SK-N-SH (cell line): Measurements from ENCODE around the gene ARL6IP4. TPM values are rescaled to one million over a fixed set of nuclear protein-coding genes. Genes with fewer than 3 reads are reported as not detected.

Experiments
- CTCF ChIA-PET: fragments of 300-600, 350-600 bp; formaldehyde crosslinking; extraction: SDS; loops from one replicate; lab custom pipeline; 2021; lab: Yijun Ruan, JAX
- POLR2A ChIA-PET: fragments of 350-600 bp; sonication (Branson Sonifier 250); formaldehyde crosslinking; extraction: SDS; loops from one replicate; lab custom pipeline; 2020; ENCODE audit warnings: antibody characterized with exemption, inconsistent platforms; lab: Yijun Ruan, JAX
- DNase-seq: peaks from one replicate; pipeline ENCODE4 v3.0.0; 2012
- H2AFZ ChIP-seq: fragments of 200-600 bp; sonication (generic); 2 replicates; pipeline ENCODE4 v1.8.1; 2016; ENCODE audit warnings: antibody characterized with exemption, mild to moderate bottlenecking, low read depth
- H3F3A ChIP-seq: fragments of 200-600 bp; sonication (generic); replicated peaks from 2 replicates; pipeline ENCODE3; 2016; ENCODE audit warnings: antibody characterized with exemption, mild to moderate bottlenecking; ENCODE audit not compliant: insufficient read depth
- H3K27ac ChIP-seq, 2 experiments: fragments of 200-500 bp in 1 of 2; fragments of 200-600 bp in 1 of 2; sonication (Bioruptor generic) in 1 of 2; sonication (generic), shearing (Covaris generic) in 1 of 2; 2 replicates each; pipeline versions ENCODE4 v1.5.1 to v1.6.1; 2014 to 2016; ENCODE audit warnings: low read depth in 2 of 2, inconsistent platforms in 1 of 2, low read length in 1 of 2, mild to moderate bottlenecking in 1 of 2, mixed read lengths in 1 of 2
- H3K27me3 ChIP-seq: fragments of 200-600 bp; sonication (generic), shearing (Covaris generic); 2 replicates; pipeline ENCODE4 v1.6.1; 2016; ENCODE audit warnings: mixed run types; ENCODE audit not compliant: insufficient read depth
- H3K36me3 ChIP-seq, 2 experiments: fragments of 200-500 bp in 1 of 2; fragments of 200-600 bp in 1 of 2; sonication (Bioruptor generic) in 1 of 2; sonication (generic) in 1 of 2; replicated peaks in 1 of 2; 2 replicates each; pipeline versions ENCODE3 to v1.5.1; 2014 to 2016; ENCODE audit warnings: low read length in 1 of 2, mild to moderate bottlenecking in 1 of 2; ENCODE audit not compliant: insufficient read depth in 2 of 2, control insufficient read depth in 1 of 2
- H3K4me1 ChIP-seq, 2 experiments: fragments of 200-500 bp in 1 of 2; fragments of 200-600 bp in 1 of 2; sonication (Bioruptor generic) in 1 of 2; sonication (generic), shearing (Covaris generic) in 1 of 2; 2 replicates each; pipeline versions ENCODE4 v1.5.1 to v1.6.1; 2014 to 2016; ENCODE audit warnings: low read depth in 1 of 2, low read length in 1 of 2, mixed run types in 1 of 2; ENCODE audit not compliant: insufficient read depth in 2 of 2, control insufficient read depth in 1 of 2
- H3K4me2 ChIP-seq: fragments of 200-600 bp; sonication (generic), shearing (Covaris generic); 2 replicates; pipeline ENCODE4 v1.6.1; 2017; ENCODE audit warnings: mixed run types
- H3K4me3 ChIP-seq, 2 experiments: fragments of 200-500 bp in 1 of 2; fragments of 200-600 bp in 1 of 2; sonication (Bioruptor generic) in 1 of 2; sonication (generic), shearing (Covaris generic) in 1 of 2; 2 replicates each; pipeline versions ENCODE4 v1.5.1 to v1.8.1; 2014 to 2016; ENCODE audit warnings: low read depth in 2 of 2, inconsistent platforms in 1 of 2, low read length in 1 of 2, mild to moderate bottlenecking in 1 of 2, mixed read lengths in 1 of 2, moderate library complexity in 1 of 2
- H3K79me2 ChIP-seq: fragments of 200-600 bp; sonication (generic); 2 replicates; pipeline ENCODE4 v1.8.1; 2017; ENCODE audit warnings: mild to moderate bottlenecking; ENCODE audit not compliant: insufficient read depth
- H3K9ac ChIP-seq: fragments of 200-600 bp; sonication (generic); 2 replicates; pipeline ENCODE4 v1.6.1; 2017; ENCODE audit warnings: mixed run types
- H3K9me2 ChIP-seq: fragments of 200-600 bp; sonication (generic); 2 replicates; pipeline ENCODE4 v1.6.1; 2017; ENCODE audit warnings: mixed run types
- H3K9me3 ChIP-seq: fragments of 200-600 bp; sonication (generic); 2 replicates; pipeline ENCODE4 v1.6.1; 2017; ENCODE audit warnings: mixed run types, mild to moderate bottlenecking, moderate library complexity
- H4K20me1 ChIP-seq: fragments of 200-600 bp; sonication (generic); 2 replicates; pipeline ENCODE4 v1.6.1; 2017; ENCODE audit warnings: mild to moderate bottlenecking, mixed run types; ENCODE audit not compliant: insufficient read depth
- CTCF ChIP-seq: fragments of 200-600 bp; sonication (generic); IDR thresholded peaks from 2 replicates; pipeline ENCODE4 v1.6.1; 2017; ENCODE audit warnings: antibody characterized with exemption, mild to moderate bottlenecking, moderate library complexity
- EP300 ChIP-seq, 2 experiments: IDR thresholded peaks; 2 replicates each; pipeline versions ENCODE4 v1.4.0 to v1.6.1; 2012; ENCODE audit warnings: borderline replicate concordance in 1 of 2, low read depth in 1 of 2, low read length in 1 of 2
- EZH2phosphoT487 ChIP-seq: fragments of 200-600 bp; sonication (generic); IDR thresholded peaks from 2 replicates; pipeline ENCODE4 v1.6.1; 2017; ENCODE audit warnings: low read depth, mixed run types, mild to moderate bottlenecking, antibody characterized with exemption, moderate library complexity, borderline replicate concordance
- FOSL2 ChIP-seq: IDR thresholded peaks from 2 replicates; pipeline ENCODE4 v1.4.0; 2012; ENCODE audit warnings: low read depth, mild to moderate bottlenecking, moderate library complexity, borderline replicate concordance
- FOXJ3 ChIP-seq: sonication (generic); formaldehyde crosslinking; IDR thresholded peaks from 2 replicates; pipeline ENCODE4 v1.5.1; 2020; ENCODE audit warnings: mild to moderate bottlenecking, missing genetic modification reagents
- FOXM1 ChIP-seq: IDR thresholded peaks from 2 replicates; pipeline ENCODE4 v1.4.0; 2012; ENCODE audit warnings: low read depth, mild to moderate bottlenecking
- GABPA ChIP-seq: IDR thresholded peaks from 2 replicates; pipeline ENCODE4 v1.4.0; 2012; ENCODE audit warnings: low read depth, mild to moderate bottlenecking
- GATA2 ChIP-seq: sonication (generic); formaldehyde crosslinking; IDR thresholded peaks from 2 replicates; pipeline ENCODE4 v1.5.0; 2020; ENCODE audit warnings: mild to moderate bottlenecking, missing genetic modification reagents
- IRF3 ChIP-seq: fragments of 150-350 bp; IDR thresholded peaks from 2 replicates; pipeline ENCODE4 v1.6.1; 2016; ENCODE audit warnings: mild to moderate bottlenecking, low read depth, low read length
- MAX ChIP-seq: IDR thresholded peaks from 2 replicates; pipeline ENCODE4 v1.4.0; 2012; ENCODE audit warnings: low read depth
- MEF2A ChIP-seq: IDR thresholded peaks from 2 replicates; pipeline ENCODE4 v1.4.0; 2012; ENCODE audit warnings: low read depth, borderline replicate concordance
- NFIC ChIP-seq: IDR thresholded peaks from 2 replicates; pipeline ENCODE4 v1.4.0; 2012; ENCODE audit warnings: borderline replicate concordance
- PBX3 ChIP-seq: IDR thresholded peaks from 2 replicates; pipeline ENCODE4; 2012
- POLR2AphosphoS5 ChIP-seq: IDR thresholded peaks from 2 replicates; pipeline ENCODE4 v1.6.1; 2012; ENCODE audit warnings: low read depth, low read length
- RAD21 ChIP-seq: IDR thresholded peaks from 2 replicates; pipeline ENCODE4 v1.6.1; 2012; ENCODE audit warnings: mild to moderate bottlenecking, low read length
- RXRA ChIP-seq: IDR thresholded peaks from 2 replicates; pipeline ENCODE4 v1.4.0; 2012; ENCODE audit warnings: low read depth, mild to moderate bottlenecking, borderline replicate concordance
- TCF12 ChIP-seq: IDR thresholded peaks from 2 replicates; pipeline ENCODE4 v1.4.0; 2012
- WGBS: methylation state at CpG from one replicate; pipeline ENCODE4 v1.1.6; 2017; ENCODE audit warnings: low lambda C conversion rate; 5-methylcytosine and 5-hydroxymethylcytosine counted together
- polyA plus RNA-seq, 3 experiments: library from polyadenylated mRNA; depleted of rRNA; stranded (reverse); fragments of >200 nt; gene quantifications; 2 replicates each; pipeline ENCODE4 v1.2.3, GENCODE V29; 2012

Gene ARL6IP4
- polyA plus RNA-seq, 1 of the 3 experiments (the other 2 are of a cell fraction): 370 TPM

- TF ChIP-seq MAX (no peak), RXRA (no peak), GABPA (no peak), FOXM1 (no peak)
Observed at GRCh38 chr12:122990961-122991622, 10.6 kb downstream of the ARL6IP4 start (continued).

GRCh38 chr12:122991623-122992275 lies 11.3 kb downstream of the ARL6IP4 start:
- Histone ChIP-seq H4K20me1 (no peaks in the 10 kb centered on the region), H2AFZ (no peak overlapping the region), H3K4me2 (no peak overlapping the region), H3K27ac (no peak overlapping the region), H3K4me1 (peaks cover 0 to 4% of the 10 kb centered on the region in 2 experiments; a peak in 1 of 4 replicates), H3K9ac (no peak overlapping the region), H3F3A (no peaks in the 10 kb centered on the region), H3K79me2 (no peaks in the 10 kb centered on the region), H3K4me3 (no peak overlapping the region)
- CTCF ChIA-PET: interaction anchor here (1.3 to 1.4 kb wide), 2 partner anchors 10 to 53 kb away, joined by 3 read pairs; no protein-coding TSS in a partner anchor
- 90% methylated on average over 24 of the region's 27 CpGs for WGBS
- no peak for DNase-seq
- POLR2A ChIA-PET: no interaction called here
- TF ChIP-seq FOXM1 (no peak), NFIC (no peak), CTCF (no peak), IRF3 (no peak), FOXJ3 (no peak), FOSL2 (no peak), GATA2 (CRISPR knock-in tag) (no peak), EP300 (IDR thresholded peaks at IDR 0.05; ENCODE audit: borderline replicate concordance in 1 of 2, low read depth in 1 of 2, low read length in 1 of 2) (no peak), RXRA (no peak), PBX3 (no peak), MAX (no peak), EZH2phosphoT487 (no peak), RAD21 (no peak), POLR2AphosphoS5 (no peak), MEF2A (no peak), TCF12 (no peak)
- TF ChIP-seq, all 33 proteins: peak for 0
- Histone ChIP-seq H3K27me3 (no peaks in the 10 kb centered on the region), H3K9me3 (no peaks in the 10 kb centered on the region), H3K9me2 (no peaks in the 10 kb centered on the region), H3K36me3 (no peaks in the 10 kb centered on the region)
